Melanocyte of skin (primary cell): ENCODE measurements around the gene ZNF365. TPM values are rescaled to one million over a fixed set of nuclear protein-coding genes. Genes with fewer than 3 reads are reported as not detected.

Experiments
- small RNA-seq, 2 donors: library from RNA; depleted of rRNA; stranded (forward); fragments of <200 nt; gene quantifications; one replicate each; pipeline ENCODE3, GENCODE V24; 2012
- total RNA-seq, 2 donors: library from RNA; depleted of rRNA; stranded (reverse); fragments of >200 nt; gene quantifications; 2 replicates each; pipeline ENCODE4 v1.2.3, GENCODE V29; 2012

The ZNF365 gene, protein sequence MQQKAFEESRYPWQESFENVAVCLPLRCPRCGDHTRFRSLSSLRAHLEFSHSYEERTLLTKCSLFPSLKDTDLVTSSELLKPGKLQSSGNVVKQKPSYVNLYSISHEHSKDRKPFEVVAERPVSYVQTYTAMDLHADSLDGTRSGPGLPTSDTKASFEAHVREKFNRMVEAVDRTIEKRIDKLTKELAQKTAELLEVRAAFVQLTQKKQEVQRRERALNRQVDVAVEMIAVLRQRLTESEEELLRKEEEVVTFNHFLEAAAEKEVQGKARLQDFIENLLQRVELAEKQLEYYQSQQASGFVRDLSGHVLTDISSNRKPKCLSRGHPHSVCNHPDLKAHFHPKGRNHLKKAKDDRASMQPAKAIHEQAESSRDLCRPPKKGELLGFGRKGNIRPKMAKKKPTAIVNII
- 1 to 10 TPM; 1.7 to 3.1 TPM for total RNA-seq

DNA sequence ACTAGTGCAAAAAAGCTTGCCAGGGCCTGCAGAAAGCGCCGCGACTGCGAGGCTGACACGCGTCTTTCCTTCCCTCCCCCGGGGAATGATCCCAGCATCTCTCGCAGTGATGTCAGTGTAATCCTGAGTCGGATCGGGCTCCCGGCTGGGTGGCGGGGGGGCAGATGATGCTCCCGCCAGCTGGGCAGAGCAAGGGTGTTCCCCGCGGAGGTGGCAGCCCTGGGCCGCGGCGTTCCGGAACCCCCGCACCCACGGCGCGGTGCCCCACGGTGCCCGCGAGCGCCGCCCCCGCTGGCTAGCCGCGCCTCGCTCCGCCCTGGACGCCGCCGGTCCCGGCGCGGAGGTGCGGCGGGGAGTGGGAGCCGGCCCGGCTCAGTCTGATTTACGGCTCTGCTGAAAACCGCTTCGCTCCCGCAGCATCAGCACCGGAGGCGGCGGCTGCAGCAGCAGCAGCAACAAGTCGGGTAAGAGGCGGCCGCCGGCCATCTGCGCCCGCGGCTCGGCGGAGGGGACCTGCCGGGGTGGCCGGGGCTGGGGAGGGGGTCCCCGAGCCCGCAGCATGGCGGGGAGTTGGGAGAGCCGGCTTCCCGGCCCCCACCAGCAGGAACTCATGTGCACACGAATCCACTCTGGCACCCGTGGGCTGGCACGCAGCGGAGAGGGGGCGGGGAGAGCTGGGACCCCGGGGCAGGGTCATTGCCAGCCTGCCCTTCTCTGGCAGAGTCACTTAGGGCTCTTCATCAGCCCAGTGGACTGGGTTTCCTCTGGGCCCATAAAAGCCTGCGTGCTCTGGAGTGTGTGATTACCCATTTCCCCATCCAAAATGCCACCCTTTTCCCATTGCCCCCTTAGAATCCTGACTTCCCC is at the start of gene ZNF365:
Gene ZNF365, plus strand, starts transcription at position 375 of the 867 bp plus-strand sequence. CDS start 1,825 bp downstream, outside the sequence.

Small RNAs within 50 kb of the gene (small RNA-seq; reads per million reads assigned to genes)
- gene RN7SL591P, result 0 reads per million in 2 donors

Other genes starting within 250 kb of the ZNF365 start
- 1 to 10 TPM; 4.8 to 7.7 TPM for gene RTKN2, start 105.5 kb upstream of the ZNF365 start, total RNA-seq